ENCODE data around the gene TMEM248.

DNA sequence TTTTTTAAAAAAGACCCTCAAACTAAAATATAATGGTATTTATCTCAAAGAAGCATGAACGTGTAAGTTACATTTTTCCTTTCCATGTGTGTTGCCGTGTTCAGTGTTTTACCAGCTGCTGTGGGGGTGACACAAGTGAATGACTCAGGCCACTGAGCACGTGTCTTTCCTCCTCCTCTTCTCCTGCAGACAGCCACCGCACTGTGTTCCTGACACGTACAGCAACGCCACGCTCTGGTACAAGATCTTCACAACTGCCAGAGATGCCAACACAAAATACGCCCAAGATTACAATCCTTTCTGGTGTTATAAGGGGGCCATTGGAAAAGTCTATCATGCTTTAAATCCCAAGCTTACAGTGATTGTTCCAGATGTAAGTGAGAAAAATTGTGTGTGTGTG is 29.7 kb downstream of the TMEM248 start:
- TF ChIP-seq POLR2A (IDR thresholded peaks at IDR 0.05): no peak
- TF ChIP-seq, protein P1, sequence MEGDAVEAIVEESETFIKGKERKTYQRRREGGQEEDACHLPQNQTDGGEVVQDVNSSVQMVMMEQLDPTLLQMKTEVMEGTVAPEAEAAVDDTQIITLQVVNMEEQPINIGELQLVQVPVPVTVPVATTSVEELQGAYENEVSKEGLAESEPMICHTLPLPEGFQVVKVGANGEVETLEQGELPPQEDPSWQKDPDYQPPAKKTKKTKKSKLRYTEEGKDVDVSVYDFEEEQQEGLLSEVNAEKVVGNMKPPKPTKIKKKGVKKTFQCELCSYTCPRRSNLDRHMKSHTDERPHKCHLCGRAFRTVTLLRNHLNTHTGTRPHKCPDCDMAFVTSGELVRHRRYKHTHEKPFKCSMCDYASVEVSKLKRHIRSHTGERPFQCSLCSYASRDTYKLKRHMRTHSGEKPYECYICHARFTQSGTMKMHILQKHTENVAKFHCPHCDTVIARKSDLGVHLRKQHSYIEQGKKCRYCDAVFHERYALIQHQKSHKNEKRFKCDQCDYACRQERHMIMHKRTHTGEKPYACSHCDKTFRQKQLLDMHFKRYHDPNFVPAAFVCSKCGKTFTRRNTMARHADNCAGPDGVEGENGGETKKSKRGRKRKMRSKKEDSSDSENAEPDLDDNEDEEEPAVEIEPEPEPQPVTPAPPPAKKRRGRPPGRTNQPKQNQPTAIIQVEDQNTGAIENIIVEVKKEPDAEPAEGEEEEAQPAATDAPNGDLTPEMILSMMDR (IDR thresholded peaks at IDR 0.05): no peak
